Cardiac fibroblast (primary cell): ENCODE measurements around the gene NUMA1.

ENCODE experiments used
- DNase-seq, 2 donors: peaks; one replicate each; pipeline versions ENCODE4 v3.0.0 to v3.0.0-alpha.2; 2010; ENCODE audit warnings: low read depth in 2 of 2
- H3K4me3 ChIP-seq, 2 donors: replicated peaks in 1 of 2; 1 replicate in 1 of 2; 2 replicates in 1 of 2; pipeline ENCODE4 v1.5.1; 2011; ENCODE audit warnings: low read depth in 2 of 2, low read length in 2 of 2, mild to moderate bottlenecking in 2 of 2, moderate library complexity in 1 of 2
- CTCF ChIP-seq: IDR thresholded peaks from one replicate; pipeline ENCODE4 v1.5.1; 2011; ENCODE audit warnings: low read depth, mild to moderate bottlenecking, low read length, inconsistent platforms

The NUMA1 gene

GRCh38 chr11:71963468-71963867, 116.9 kb downstream of the NUMA1 start:
- no peak for TF ChIP-seq CTCF
- H3K4me3 ChIP-seq = no peak overlapping the region
- no peak for DNase-seq

GRCh38 chr11:71962428-71963038, 117.8 kb downstream of the NUMA1 start:
- H3K4me3 ChIP-seq = no peak overlapping the region
- peak; percentile 58 to 60 for DNase-seq
- no peak for TF ChIP-seq CTCF

- no peak overlapping the region for H3K4me3 ChIP-seq
- no peak for DNase-seq
- no peak for TF ChIP-seq CTCF
Measured at GRCh38 chr11:71955898-71956456, 124.4 kb downstream of the NUMA1 start.
